Nephron (organoid): ENCODE results near the gene HEBP1.

ENCODE experiments used
- H3K27ac Mint-ChIP-seq, 3 experiments: 2 replicates each; pipeline ENCODE4 v1.8.0; 2020; ENCODE audit warnings: mixed read lengths in 3 of 3, mild to moderate bottlenecking in 2 of 3, moderate library complexity in 1 of 3
- H3K27me3 Mint-ChIP-seq: 2 replicates; pipeline ENCODE4 v1.8.0; 2021; ENCODE audit warnings: low read depth, mild to moderate bottlenecking, moderate library complexity, mixed read lengths
- H3K36me3 Mint-ChIP-seq: 2 replicates; pipeline ENCODE4 v1.8.0; 2020; ENCODE audit warnings: low read depth, mixed read lengths
- H3K4me1 Mint-ChIP-seq: 2 replicates; pipeline ENCODE4 v1.8.0; 2020; ENCODE audit warnings: mixed read lengths
- H3K4me3 Mint-ChIP-seq, 3 experiments: 2 replicates each; pipeline ENCODE4 v1.8.0; 2020; ENCODE audit warnings: mild to moderate bottlenecking in 3 of 3, mixed read lengths in 3 of 3, moderate library complexity in 2 of 3
- H3K9me3 Mint-ChIP-seq: 2 replicates; pipeline ENCODE4 v1.8.0; 2020; ENCODE audit warnings: mixed read lengths
- CTCF ChIP-seq, 3 experiments: fragments of 200-600 bp; sonication (generic); IDR thresholded peaks; one replicate each; pipeline ENCODE4 v1.5.0; 2021; ENCODE audit warnings: antibody characterized with exemption in 3 of 3; ENCODE audit not compliant: unreplicated experiment in 3 of 3

The HEBP1 gene

GRCh38 chr12:12977231-12977630 is 22.8 kb downstream of the HEBP1 start:
- Mint-ChIP-seq H3K36me3 (peaks cover 50% of the 10 kb centered on the region), H3K27me3 (peaks cover 3% of the 10 kb centered on the region), H3K27ac (no peak overlapping the region), H3K4me3 (no peak overlapping the region), H3K4me1 (no peaks in the 10 kb centered on the region), H3K9me3 (peaks cover 20% of the 10 kb centered on the region)
- no peak for TF ChIP-seq CTCF (IDR thresholded peaks at IDR 0.05; ENCODE audit: unreplicated experiment in 3 of 3)

- H3K4me3 Mint-ChIP-seq: no peak overlapping the region
- peaks cover 3% of the 10 kb centered on the region for H3K27me3 Mint-ChIP-seq
- H3K9me3 Mint-ChIP-seq: peaks cover 24% of the 10 kb centered on the region
- peaks cover 59% of the 10 kb centered on the region for H3K36me3 Mint-ChIP-seq
- H3K27ac Mint-ChIP-seq: no peak overlapping the region
- TF ChIP-seq CTCF (IDR thresholded peaks at IDR 0.05; ENCODE audit: unreplicated experiment in 3 of 3): no peak
- H3K4me1 Mint-ChIP-seq: no peaks in the 10 kb centered on the region
Observed at GRCh38 chr12:12976366-12976765, 23.7 kb downstream of the HEBP1 start.

GRCh38 chr12:12975322-12976077 is 24.6 kb downstream of the HEBP1 start:
- peaks cover 3% of the 10 kb centered on the region for H3K27me3 Mint-ChIP-seq
- H3K4me1 Mint-ChIP-seq: no peaks in the 10 kb centered on the region
- peaks cover 66% of the 10 kb centered on the region for H3K36me3 Mint-ChIP-seq
- peak in 2 of 3 experiments; percentile 12 for TF ChIP-seq CTCF (IDR thresholded peaks at IDR 0.05; ENCODE audit: unreplicated experiment in 3 of 3)
- peaks cover 24% of the 10 kb centered on the region for H3K9me3 Mint-ChIP-seq
- H3K4me3 Mint-ChIP-seq: no peak overlapping the region
- no peak overlapping the region for H3K27ac Mint-ChIP-seq

- no peak overlapping the region for H3K4me3 Mint-ChIP-seq
Observed at GRCh38 chr12:12974211-12974610, 25.9 kb downstream of the HEBP1 start.

GRCh38 chr12:12973019-12973418 is 27.0 kb downstream of the HEBP1 start:
- peaks cover 77% of the 10 kb centered on the region for H3K36me3 Mint-ChIP-seq
- no peaks in the 10 kb centered on the region for H3K4me1 Mint-ChIP-seq
- peaks cover 3% of the 10 kb centered on the region for H3K27me3 Mint-ChIP-seq
- no peak overlapping the region for H3K4me3 Mint-ChIP-seq
- no peak for TF ChIP-seq CTCF (IDR thresholded peaks at IDR 0.05; ENCODE audit: unreplicated experiment in 3 of 3)
- no peak overlapping the region for H3K27ac Mint-ChIP-seq
- peaks cover 24% of the 10 kb centered on the region for H3K9me3 Mint-ChIP-seq

More at GRCh38 chr12:12974211-12974610, 25.9 kb downstream of the HEBP1 start:
- Mint-ChIP-seq H3K27ac (no peak overlapping the region), H3K36me3 (peaks cover 72% of the 10 kb centered on the region), H3K9me3 (peaks cover 24% of the 10 kb centered on the region), H3K27me3 (peaks cover 3% of the 10 kb centered on the region), H3K4me1 (no peaks in the 10 kb centered on the region)
- TF ChIP-seq CTCF (IDR thresholded peaks at IDR 0.05; ENCODE audit: unreplicated experiment in 3 of 3): no peak

GRCh38 chr12:12965836-12966235 is 34.2 kb downstream of the HEBP1 start:
- peaks cover 21% of the 10 kb centered on the region for H3K36me3 Mint-ChIP-seq
- peaks cover 3% of the 10 kb centered on the region for H3K4me1 Mint-ChIP-seq
- H3K27me3 Mint-ChIP-seq: no peaks in the 10 kb centered on the region
- TF ChIP-seq CTCF (IDR thresholded peaks at IDR 0.05; ENCODE audit: unreplicated experiment in 3 of 3): no peak
- H3K9me3 Mint-ChIP-seq: no peaks in the 10 kb centered on the region
- H3K4me3 Mint-ChIP-seq: no peak overlapping the region
- H3K27ac Mint-ChIP-seq: no peak overlapping the region
